ENCODE results near the gene NLGN4X. TPM values are rescaled to one million over a fixed set of nuclear protein-coding genes. Genes with fewer than 3 reads are reported as not detected.

Gene NLGN4X
- total and polyA plus RNA-seq, 5 donors from 2014 or later: not detected

DNA sequence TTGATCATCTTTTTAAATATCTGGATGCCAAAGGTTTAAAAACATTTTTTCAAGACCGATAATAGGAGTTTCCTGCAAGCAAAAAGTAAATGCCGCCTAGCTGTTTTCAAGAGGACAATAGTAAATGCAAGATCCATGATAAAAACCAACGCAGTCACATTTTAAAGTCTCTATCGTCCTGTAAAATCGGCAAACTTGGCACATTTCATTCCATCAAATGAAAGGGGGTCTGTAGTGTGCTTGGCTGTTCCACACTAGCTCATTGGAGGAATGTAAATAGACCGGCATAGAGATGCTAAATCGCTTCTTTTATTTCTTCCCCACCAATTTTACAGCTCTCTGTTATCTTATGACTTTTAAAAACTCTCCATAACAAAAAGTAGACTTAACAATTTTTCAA lies 202.2 kb downstream of the NLGN4X start:
- no peaks in the 10 kb centered on the region for H3K36me3 Mint-ChIP-seq
- no peaks in the 10 kb centered on the region for H3K27me3 ChIP-seq (ENCODE audit: control insufficient read depth, insufficient read depth, low read length)
- no peaks in the 10 kb centered on the region for H3K4me1 ChIP-seq (ENCODE audit: control insufficient read depth, insufficient read depth, low read length, poor library complexity, severe bottlenecking)
- no peak overlapping the region for H3K27ac Mint-ChIP-seq
- no peak overlapping the region for H3K27ac ChIP-seq (ENCODE audit: insufficient read depth, low read length, poor library complexity, severe bottlenecking)
- no peak overlapping the region for H3K4me3 Mint-ChIP-seq
- ATAC-seq (ENCODE audit: low read depth in 2 of 2): no peak
- H3K9me3 Mint-ChIP-seq: peaks cover 0 to 6% (median 0%) of the 10 kb centered on the region in 7 donors
- no peak overlapping the region for H3K4me3 ChIP-seq (ENCODE audit: low read depth, low read length)
- no peaks in the 10 kb centered on the region for H3K36me3 ChIP-seq (ENCODE audit: control insufficient read depth, insufficient read depth, low read length)
- no peak for DNase-seq
- no peaks in the 10 kb centered on the region for H3K4me1 Mint-ChIP-seq
- H3K27me3 Mint-ChIP-seq: no peaks in the 10 kb centered on the region
- H3K9me3 ChIP-seq (ENCODE audit: control insufficient read depth in 2 of 2, low read length in 2 of 2): no peaks in the 10 kb centered on the region

DNA sequence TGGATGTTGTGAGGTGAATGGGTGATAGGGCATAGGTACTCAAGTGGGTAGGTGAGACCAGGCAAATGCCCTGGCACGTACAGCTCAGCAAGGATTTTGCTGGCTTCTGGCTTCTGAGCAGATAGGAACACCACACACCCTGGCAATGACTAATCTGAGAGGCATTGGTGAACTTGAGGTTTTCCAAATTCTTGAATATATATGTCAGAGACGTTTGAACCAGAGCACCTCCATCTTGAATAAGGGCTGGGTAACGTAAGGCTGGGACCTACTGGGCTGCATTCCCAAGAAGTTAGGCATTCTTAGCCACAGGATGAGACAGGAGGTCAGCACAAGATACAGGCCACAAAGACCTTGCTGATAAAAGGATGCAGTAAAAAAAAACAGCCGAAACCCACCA lies 204.5 kb downstream of the NLGN4X start:
- Histone ChIP-seq H3K9me3 (ENCODE audit: control insufficient read depth in 2 of 2, low read length in 2 of 2) (no peaks in the 10 kb centered on the region), H3K36me3 (ENCODE audit: control insufficient read depth, insufficient read depth, low read length) (no peaks in the 10 kb centered on the region), H3K27me3 (ENCODE audit: control insufficient read depth, insufficient read depth, low read length) (no peaks in the 10 kb centered on the region), H3K4me1 (ENCODE audit: control insufficient read depth, insufficient read depth, low read length, poor library complexity, severe bottlenecking) (no peaks in the 10 kb centered on the region), H3K4me3 (ENCODE audit: low read depth, low read length) (no peak overlapping the region), H3K27ac (ENCODE audit: insufficient read depth, low read length, poor library complexity, severe bottlenecking) (no peak overlapping the region)
- ATAC-seq (ENCODE audit: low read depth in 2 of 2): no peak
- H3K27ac Mint-ChIP-seq: no peak overlapping the region
- H3K36me3 Mint-ChIP-seq: no peaks in the 10 kb centered on the region
- H3K9me3 Mint-ChIP-seq: peaks cover 0 to 6% (median 0%) of the 10 kb centered on the region in 7 donors
- H3K4me1 Mint-ChIP-seq: no peaks in the 10 kb centered on the region
- H3K27me3 Mint-ChIP-seq: no peaks in the 10 kb centered on the region
- no peak overlapping the region for H3K4me3 Mint-ChIP-seq
- no peak for DNase-seq

DNA sequence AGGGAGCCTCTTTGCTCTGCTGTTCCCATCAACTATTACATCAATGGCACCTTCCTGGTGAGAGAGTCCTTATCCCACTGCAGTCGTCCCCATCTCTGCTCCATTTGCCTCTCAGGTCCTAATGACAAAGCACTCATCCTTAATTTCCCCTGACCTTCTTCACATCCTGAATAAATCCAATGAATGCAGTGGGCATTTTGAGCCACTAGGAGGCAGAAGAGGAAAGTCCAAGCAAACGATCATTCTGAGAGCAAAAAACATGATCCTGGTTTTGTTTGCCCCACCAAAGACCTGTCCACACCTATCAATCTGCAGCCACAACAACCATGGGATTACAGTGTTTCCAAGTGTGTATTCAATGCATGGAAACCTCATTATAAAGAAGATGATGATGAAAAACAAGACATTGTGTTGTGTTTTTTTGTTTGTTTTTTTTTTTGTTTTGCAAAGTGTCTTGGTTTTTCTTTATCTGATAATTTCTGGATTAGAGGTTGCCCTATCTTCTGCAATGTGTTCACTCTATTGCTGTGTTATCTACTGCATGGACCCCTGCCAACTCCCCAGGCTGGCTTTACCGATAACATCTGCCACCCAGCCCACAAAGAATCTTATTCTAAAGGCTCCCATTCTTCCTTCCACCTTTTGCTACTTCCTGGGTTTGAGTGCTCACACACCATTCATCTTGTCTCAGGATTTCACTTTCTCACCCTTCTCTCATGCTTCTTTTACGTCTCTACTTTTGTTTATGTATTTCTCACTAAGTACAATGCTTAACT lies 207.2 kb downstream of the NLGN4X start:
- Mint-ChIP-seq H3K4me1 (no peaks in the 10 kb centered on the region), H3K27me3 (no peaks in the 10 kb centered on the region), H3K27ac (no peak overlapping the region), H3K36me3 (no peaks in the 10 kb centered on the region), H3K4me3 (no peak overlapping the region), H3K9me3 (peaks cover 0 to 3% (median 0%) of the 10 kb centered on the region in 7 donors)
- no peak for ATAC-seq (ENCODE audit: low read depth in 2 of 2)
- Histone ChIP-seq H3K27ac (ENCODE audit: insufficient read depth, low read length, poor library complexity, severe bottlenecking) (no peak overlapping the region), H3K36me3 (ENCODE audit: control insufficient read depth, insufficient read depth, low read length) (no peaks in the 10 kb centered on the region), H3K27me3 (ENCODE audit: control insufficient read depth, insufficient read depth, low read length) (no peaks in the 10 kb centered on the region), H3K4me1 (ENCODE audit: control insufficient read depth, insufficient read depth, low read length, poor library complexity, severe bottlenecking) (no peaks in the 10 kb centered on the region), H3K4me3 (ENCODE audit: low read depth, low read length) (no peak overlapping the region), H3K9me3 (ENCODE audit: control insufficient read depth in 2 of 2, low read length in 2 of 2) (no peaks in the 10 kb centered on the region)
- DNase-seq: peak in 2 of 3 donors; percentile 1 to 30

DNA sequence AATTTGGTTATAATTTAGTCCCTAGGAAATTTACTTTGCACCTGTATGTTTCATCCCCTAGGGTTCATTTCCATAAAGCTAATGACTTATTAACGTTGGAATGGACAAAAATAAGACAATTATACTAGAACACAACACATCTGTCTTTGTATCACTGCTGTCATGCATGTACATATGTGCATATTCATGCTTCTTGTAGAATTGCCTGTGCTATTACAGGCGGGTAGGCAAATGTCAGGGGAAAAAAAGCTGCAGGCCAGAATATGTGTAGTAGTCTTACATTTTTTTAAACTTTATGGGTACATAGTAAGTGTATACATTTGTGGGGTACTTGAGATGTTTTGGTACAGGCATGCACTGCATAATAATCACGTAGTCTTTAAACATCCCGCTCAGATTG lies 209.6 kb downstream of the NLGN4X start:
- Mint-ChIP-seq H3K27me3 (no peaks in the 10 kb centered on the region), H3K4me3 (no peak overlapping the region), H3K27ac (no peak overlapping the region), H3K4me1 (no peaks in the 10 kb centered on the region), H3K9me3 (peaks cover 0 to 3% (median 0%) of the 10 kb centered on the region in 7 donors), H3K36me3 (no peaks in the 10 kb centered on the region)
- Histone ChIP-seq H3K36me3 (ENCODE audit: control insufficient read depth, insufficient read depth, low read length) (no peaks in the 10 kb centered on the region), H3K9me3 (ENCODE audit: control insufficient read depth in 2 of 2, low read length in 2 of 2) (no peaks in the 10 kb centered on the region), H3K27ac (ENCODE audit: insufficient read depth, low read length, poor library complexity, severe bottlenecking) (no peak overlapping the region), H3K4me3 (ENCODE audit: low read depth, low read length) (no peak overlapping the region), H3K27me3 (ENCODE audit: control insufficient read depth, insufficient read depth, low read length) (no peaks in the 10 kb centered on the region), H3K4me1 (ENCODE audit: control insufficient read depth, insufficient read depth, low read length, poor library complexity, severe bottlenecking) (no peaks in the 10 kb centered on the region)
- no peak for ATAC-seq (ENCODE audit: low read depth in 2 of 2)
- no peak for DNase-seq

DNA sequence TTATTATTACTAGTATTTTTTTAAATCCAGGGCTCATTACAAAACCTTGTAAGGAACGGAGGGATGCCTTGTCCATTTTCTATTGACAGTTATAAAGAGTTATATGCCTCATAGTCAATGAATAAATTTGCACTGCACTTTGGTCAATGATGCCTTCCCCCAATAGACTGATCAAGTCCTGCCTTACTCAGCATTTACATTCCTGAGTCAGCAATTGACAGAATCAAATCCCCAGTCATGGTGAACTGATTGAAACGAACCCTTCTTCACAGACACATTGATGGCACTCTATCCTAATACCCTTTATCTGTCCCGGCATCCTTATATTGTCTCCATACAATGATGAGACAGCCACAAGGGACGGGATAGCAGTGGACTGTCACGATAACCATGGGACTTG lies 213.2 kb downstream of the NLGN4X start:
- no peaks in the 10 kb centered on the region for H3K36me3 ChIP-seq (ENCODE audit: control insufficient read depth, insufficient read depth, low read length)
- DNase-seq (no peak), ATAC-seq (ENCODE audit: low read depth in 2 of 2) (no peak)
- no peaks in the 10 kb centered on the region for H3K4me1 ChIP-seq (ENCODE audit: control insufficient read depth, insufficient read depth, low read length, poor library complexity, severe bottlenecking)
- no peak overlapping the region for H3K27ac Mint-ChIP-seq
- H3K27ac ChIP-seq (ENCODE audit: insufficient read depth, low read length, poor library complexity, severe bottlenecking): no peak overlapping the region
- H3K4me3 ChIP-seq (ENCODE audit: low read depth, low read length): no peak overlapping the region
- no peaks in the 10 kb centered on the region for H3K36me3 Mint-ChIP-seq
- no peaks in the 10 kb centered on the region for H3K27me3 ChIP-seq (ENCODE audit: control insufficient read depth, insufficient read depth, low read length)
- no peaks in the 10 kb centered on the region for H3K27me3 Mint-ChIP-seq
- H3K9me3 Mint-ChIP-seq: peaks cover 0 to 4% (median 0%) of the 10 kb centered on the region in 7 donors
- H3K4me3 Mint-ChIP-seq: no peak overlapping the region
- no peaks in the 10 kb centered on the region for H3K4me1 Mint-ChIP-seq
- peaks cover 0 to 2% of the 10 kb centered on the region in 2 experiments for H3K9me3 ChIP-seq (ENCODE audit: control insufficient read depth in 2 of 2, low read length in 2 of 2)

DNA sequence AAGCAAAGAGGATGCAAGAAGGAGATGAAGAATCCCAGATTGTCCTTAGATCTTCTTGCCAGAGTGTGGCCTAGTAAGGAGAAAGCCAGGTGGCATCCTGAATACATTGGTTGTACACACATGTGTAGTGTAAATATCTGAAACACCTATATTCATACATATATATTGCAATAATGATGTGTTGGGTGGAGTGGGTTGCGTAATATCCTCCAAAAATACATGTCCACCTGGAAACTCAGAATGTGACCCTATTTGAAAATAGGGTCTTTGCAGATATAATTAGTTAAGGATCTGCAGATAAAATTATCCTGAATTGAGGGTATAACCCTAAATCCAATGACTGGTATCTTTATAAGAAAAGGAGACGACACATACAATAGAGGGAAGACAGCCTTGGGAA lies 216.3 kb downstream of the NLGN4X start:
- H3K9me3 ChIP-seq (ENCODE audit: control insufficient read depth in 2 of 2, low read length in 2 of 2): peaks cover 0 to 2% of the 10 kb centered on the region in 2 experiments
- ATAC-seq (ENCODE audit: low read depth in 2 of 2) (no peak), DNase-seq (no peak)
- Mint-ChIP-seq H3K4me3 (no peak overlapping the region), H3K27ac (no peak overlapping the region), H3K4me1 (no peaks in the 10 kb centered on the region), H3K36me3 (no peaks in the 10 kb centered on the region), H3K9me3 (peaks cover 0 to 7% (median 0%) of the 10 kb centered on the region in 7 donors), H3K27me3 (no peaks in the 10 kb centered on the region)
- no peaks in the 10 kb centered on the region for H3K4me1 ChIP-seq (ENCODE audit: control insufficient read depth, insufficient read depth, low read length, poor library complexity, severe bottlenecking)
- H3K27ac ChIP-seq (ENCODE audit: insufficient read depth, low read length, poor library complexity, severe bottlenecking): no peak overlapping the region
- H3K36me3 ChIP-seq (ENCODE audit: control insufficient read depth, insufficient read depth, low read length): no peaks in the 10 kb centered on the region
- no peaks in the 10 kb centered on the region for H3K27me3 ChIP-seq (ENCODE audit: control insufficient read depth, insufficient read depth, low read length)
- no peak overlapping the region for H3K4me3 ChIP-seq (ENCODE audit: low read depth, low read length)

DNA sequence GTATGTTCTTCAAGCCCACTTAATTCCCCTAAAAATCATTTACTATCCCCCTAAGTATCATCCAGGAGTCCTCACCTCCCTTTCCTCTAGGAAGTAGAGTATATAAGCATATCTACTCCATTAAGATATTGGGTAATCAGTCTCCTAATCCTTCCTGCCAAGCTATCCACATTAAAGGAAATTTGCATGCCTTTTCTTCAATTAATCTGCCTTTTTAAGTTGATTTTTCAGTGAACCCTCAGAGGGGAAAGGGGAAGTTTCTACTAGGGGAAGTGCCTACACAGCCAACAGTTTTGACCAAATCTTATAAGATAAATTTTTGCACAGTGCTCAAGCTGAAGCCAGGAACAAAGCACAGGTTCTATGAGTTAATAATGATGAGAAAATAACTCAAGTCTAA lies 222.8 kb downstream of the NLGN4X start:
- Histone ChIP-seq H3K4me3 (ENCODE audit: low read depth, low read length) (no peak overlapping the region), H3K27ac (ENCODE audit: insufficient read depth, low read length, poor library complexity, severe bottlenecking) (no peak overlapping the region), H3K4me1 (ENCODE audit: control insufficient read depth, insufficient read depth, low read length, poor library complexity, severe bottlenecking) (no peaks in the 10 kb centered on the region), H3K9me3 (ENCODE audit: control insufficient read depth in 2 of 2, low read length in 2 of 2) (no peaks in the 10 kb centered on the region), H3K36me3 (ENCODE audit: control insufficient read depth, insufficient read depth, low read length) (no peaks in the 10 kb centered on the region), H3K27me3 (ENCODE audit: control insufficient read depth, insufficient read depth, low read length) (no peaks in the 10 kb centered on the region)
- no peak overlapping the region for H3K27ac Mint-ChIP-seq
- DNase-seq (no peak), ATAC-seq (ENCODE audit: low read depth in 2 of 2) (no peak)
- H3K4me1 Mint-ChIP-seq: no peaks in the 10 kb centered on the region
- H3K9me3 Mint-ChIP-seq: peaks cover 0 to 14% (median 0%) of the 10 kb centered on the region in 7 donors
- no peaks in the 10 kb centered on the region for H3K36me3 Mint-ChIP-seq
- H3K27me3 Mint-ChIP-seq: no peaks in the 10 kb centered on the region
- H3K4me3 Mint-ChIP-seq: no peak overlapping the region

DNA sequence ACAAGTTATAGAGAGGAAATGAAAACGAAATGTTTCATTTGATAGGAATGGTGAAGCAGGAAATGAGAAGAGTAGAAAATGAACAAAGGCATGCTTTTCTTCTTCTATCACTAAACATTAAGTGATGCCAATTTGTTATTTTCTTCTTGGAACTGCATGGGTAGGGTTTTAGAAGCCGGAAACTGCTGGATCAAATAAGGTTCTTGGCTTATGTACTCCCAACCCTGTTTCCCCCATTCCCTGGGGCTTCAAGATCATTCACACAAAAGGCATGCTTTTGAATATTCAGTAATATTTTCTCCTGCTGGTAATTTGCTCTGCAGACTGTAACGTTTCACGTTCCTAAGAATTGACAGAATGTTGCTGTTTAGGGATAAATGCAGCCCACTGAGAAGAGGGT lies 224.1 kb downstream of the NLGN4X start:
- no peaks in the 10 kb centered on the region for H3K27me3 ChIP-seq (ENCODE audit: control insufficient read depth, insufficient read depth, low read length)
- no peaks in the 10 kb centered on the region for H3K36me3 ChIP-seq (ENCODE audit: control insufficient read depth, insufficient read depth, low read length)
- Mint-ChIP-seq H3K36me3 (no peaks in the 10 kb centered on the region), H3K9me3 (peaks cover 0 to 14% (median 0%) of the 10 kb centered on the region in 7 donors), H3K27ac (no peak overlapping the region), H3K4me1 (no peaks in the 10 kb centered on the region), H3K27me3 (no peaks in the 10 kb centered on the region), H3K4me3 (no peak overlapping the region)
- ATAC-seq (ENCODE audit: low read depth in 2 of 2) (no peak), DNase-seq (no peak)
- H3K9me3 ChIP-seq (ENCODE audit: control insufficient read depth in 2 of 2, low read length in 2 of 2): no peaks in the 10 kb centered on the region
- no peak overlapping the region for H3K27ac ChIP-seq (ENCODE audit: insufficient read depth, low read length, poor library complexity, severe bottlenecking)
- H3K4me1 ChIP-seq (ENCODE audit: control insufficient read depth, insufficient read depth, low read length, poor library complexity, severe bottlenecking): no peaks in the 10 kb centered on the region
- no peak overlapping the region for H3K4me3 ChIP-seq (ENCODE audit: low read depth, low read length)

Data from CD4-positive, CD25-positive, alpha-beta regulatory T cell (primary cell).